HepG2 (cell line): ENCODE results near the gene ST6GALNAC4. TPM values are rescaled to one million over a fixed set of nuclear protein-coding genes. Genes with fewer than 3 reads are reported as not detected.

Experiments
- ATF3 ChIP-seq: sonication (generic); formaldehyde crosslinking; IDR thresholded peaks from 2 replicates; pipeline ENCODE4 v1.4.0; 2020; ENCODE audit warnings: missing genetic modification reagents
- BHLHE40 ChIP-seq: IDR thresholded peaks from 2 replicates; pipeline ENCODE4 v1.6.1; 2011; ENCODE audit warnings: low read length, improper control_type of control experiment
- E2F1 ChIP-seq: sonication (generic); formaldehyde crosslinking; IDR thresholded peaks from 2 replicates; pipeline ENCODE4 v1.5.0; 2020; ENCODE audit warnings: missing genetic modification reagents
- EHMT2 ChIP-seq: fragments of 200-600 bp; sonication (generic); IDR thresholded peaks from 2 replicates; pipeline ENCODE4 v1.7.0; 2017; ENCODE audit warnings: antibody characterized with exemption, low read depth, low read length, borderline replicate concordance
- HES4 ChIP-seq: sonication (generic); formaldehyde crosslinking; IDR thresholded peaks from 2 replicates; pipeline ENCODE4 v1.9.0; 2021; ENCODE audit warnings: mild to moderate bottlenecking, missing genetic modification reagents, borderline replicate concordance
- MXI1 ChIP-seq: IDR thresholded peaks from 3 replicates; pipeline ENCODE4 v1.6.1; 2012; ENCODE audit warnings: low read depth, low read length, inconsistent platforms, borderline replicate concordance
- REL ChIP-seq: sonication (generic); formaldehyde crosslinking; conservative IDR thresholded peaks from 2 replicates; pipeline ENCODE4 v1.8.0; 2022; ENCODE audit warnings: mild to moderate bottlenecking, missing genetic modification reagents, moderate library complexity
- RFXAP ChIP-seq: sonication (generic); formaldehyde crosslinking; IDR thresholded peaks from 2 replicates; pipeline ENCODE4 v1.4.0; 2020; ENCODE audit warnings: missing genetic modification reagents, borderline replicate concordance
- TARDBP ChIP-seq: sonication (generic); formaldehyde crosslinking; IDR thresholded peaks from 2 replicates; pipeline ENCODE4 v1.8.0; 2022; ENCODE audit warnings: mild to moderate bottlenecking, missing genetic modification reagents
- UBTF ChIP-seq: sonication (generic); formaldehyde crosslinking; IDR thresholded peaks from 2 replicates; pipeline ENCODE4 v1.4.0; 2020; ENCODE audit warnings: mild to moderate bottlenecking, missing genetic modification reagents
- ZBTB3 ChIP-seq: sonication (generic); formaldehyde crosslinking; IDR thresholded peaks from 2 replicates; pipeline ENCODE4 v1.4.0; 2020; ENCODE audit warnings: low read depth, mild to moderate bottlenecking, moderate library complexity, missing genetic modification reagents, borderline replicate concordance
- ZBTB7B ChIP-seq: sonication (generic); formaldehyde crosslinking; IDR thresholded peaks from 2 replicates; pipeline ENCODE4 v1.4.0; 2020; ENCODE audit warnings: missing genetic modification reagents
- ZNF441 ChIP-seq: sonication (generic); formaldehyde crosslinking; IDR thresholded peaks from 2 replicates; pipeline ENCODE4 v1.7.0; 2021; ENCODE audit warnings: missing genetic modification reagents, borderline replicate concordance
- ZNF468 ChIP-seq: sonication (generic); formaldehyde crosslinking; IDR thresholded peaks from 2 replicates; pipeline ENCODE4 v1.8.0; 2022; ENCODE audit warnings: mild to moderate bottlenecking, moderate library complexity, missing genetic modification reagents
- ZNF563 ChIP-seq: sonication (generic); formaldehyde crosslinking; IDR thresholded peaks from 2 replicates; pipeline ENCODE4 v1.8.0; 2022; ENCODE audit warnings: mild to moderate bottlenecking, moderate library complexity, missing genetic modification reagents
- ZNF703 ChIP-seq: sonication (generic); formaldehyde crosslinking; IDR thresholded peaks from 2 replicates; pipeline ENCODE4 v1.5.1; 2020; ENCODE audit warnings: missing genetic modification reagents, mild to moderate bottlenecking, moderate library complexity, borderline replicate concordance
- ZNF784 ChIP-seq: sonication (generic); formaldehyde crosslinking; IDR thresholded peaks from 2 replicates; pipeline ENCODE4 v1.5.1; 2020; ENCODE audit warnings: missing genetic modification reagents, mild to moderate bottlenecking, borderline replicate concordance
- ZNF83 ChIP-seq: sonication (generic); formaldehyde crosslinking; IDR thresholded peaks from 2 replicates; pipeline ENCODE4 v1.4.0; 2020; ENCODE audit warnings: missing genetic modification reagents, mild to moderate bottlenecking, borderline replicate concordance
- ZXDC ChIP-seq: sonication (generic); formaldehyde crosslinking; IDR thresholded peaks from 2 replicates; pipeline ENCODE4 v1.5.0; 2020; ENCODE audit warnings: mild to moderate bottlenecking, missing genetic modification reagents
- polyA plus RNA-seq, 8 experiments: library from polyadenylated mRNA; depleted of rRNA in 3 of 8; stranded (reverse) in 7 of 8; unstranded in 1 of 8; fragments of >200 nt; fragmentation: Illumina TruSeq in 4 of 8; extraction: Trizol in 4 of 8; gene quantifications; 2 replicates each; pipeline versions ENCODE4 v1.2.1 to v1.2.3, GENCODE V29; 2011 to 2016; ENCODE audit warnings: low read depth in 4 of 8, missing spikeins in 1 of 8, mixed read lengths in 1 of 8; ENCODE audit not compliant: insufficient read depth in 1 of 8
- total RNA-seq, 5 experiments: library from RNA; depleted of rRNA; stranded (reverse); fragments of >200 nt; fragmentation: Illumina TruSeq; extraction: Trizol; gene quantifications; 2 replicates each; pipeline ENCODE4 v1.2.3, GENCODE V29; 2016; ENCODE audit warnings: low read depth in 1 of 5
- TF ChIP-seq, protein P1 (sequence below): sonication (generic); formaldehyde crosslinking; IDR thresholded peaks from 2 replicates; pipeline ENCODE4 v1.5.0; 2020; ENCODE audit warnings: missing genetic modification reagents

ST6GALNAC4 gene
- total and polyA plus RNA-seq, 2 of the 13 experiments (the other 11 are each of a cell fraction or from before 2014, with no cell fraction given), result 18.8 to 27.7 TPM

DNA sequence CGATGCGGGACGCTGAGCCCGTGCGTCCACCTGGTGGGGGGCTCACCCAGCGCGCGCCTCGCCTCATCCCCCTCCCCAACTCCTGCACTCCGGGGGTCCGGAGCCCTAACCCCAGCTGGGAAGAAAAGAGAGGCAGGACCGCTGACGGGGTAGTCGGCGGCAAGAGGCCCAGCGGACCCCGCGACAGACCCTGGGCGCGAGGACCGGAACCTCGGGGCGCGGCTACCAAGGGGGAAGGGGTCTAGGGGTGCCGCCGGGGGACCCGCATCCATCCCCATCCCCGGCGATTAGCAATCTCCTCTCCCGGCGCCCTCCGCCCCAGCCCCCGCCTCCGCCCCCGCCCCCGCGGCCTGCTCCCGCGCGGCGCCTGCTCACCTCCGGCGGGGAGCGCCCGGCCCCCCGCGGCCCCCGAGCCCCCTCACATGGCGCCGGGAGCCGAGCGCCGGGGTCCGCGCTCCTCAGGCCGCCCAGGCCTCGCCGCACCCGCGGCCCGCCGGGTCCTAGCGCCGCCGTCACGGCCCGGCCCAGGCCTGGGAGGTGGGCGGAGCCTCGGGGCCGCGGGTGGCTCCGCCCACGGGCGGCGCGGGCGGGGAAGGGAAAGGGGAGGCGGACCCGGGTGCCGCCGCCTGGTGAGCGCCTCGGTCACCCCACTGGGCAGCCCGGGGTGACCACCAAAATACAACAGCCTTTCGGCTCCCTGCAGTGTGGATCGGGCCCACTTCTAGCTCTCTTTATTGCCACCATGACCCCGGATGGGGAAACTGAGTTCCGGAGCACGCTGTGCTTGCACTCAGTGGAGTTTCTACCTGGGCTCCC lies 17.5 kb downstream of the ST6GALNAC4 start, which contains the start of gene ST6GALNAC6 (continued):
- TF ChIP-seq ZNF563 (CRISPR knock-in tag) (peak; percentile 21; the same call in 1 of the 2 replicates), ZXDC (CRISPR knock-in tag) (no peak), EHMT2 (no peak), RFXAP (CRISPR knock-in tag) (peak; percentile 61; the same call in 1 of the 2 replicates), REL (CRISPR knock-in tag) (no peak), ZNF441 (CRISPR knock-in tag) (peak; percentile 44; the same call in 1 of the 2 replicates), ZNF784 (peak; percentile 19; the same call in 1 of the 2 replicates), E2F1 (no peak), UBTF (peak; percentile 63; the same call in 1 of the 2 replicates), HES4 (no peak), ZNF468 (CRISPR knock-in tag) (no peak), MXI1 (peak; percentile 72; the same call in 1 of the 3 replicates), ATF3 (CRISPR knock-in tag) (no peak), BHLHE40 (0 out of 2 replicates have a peak, but pooled peaks have one; percentile 6), ZNF83 (CRISPR knock-in tag) (no peak), ZBTB7B (CRISPR knock-in tag) (peak; percentile 78), TARDBP (CRISPR knock-in tag) (no peak), ZBTB3 (CRISPR knock-in tag) (no peak), ZNF703 (CRISPR knock-in tag) (no peak)
- TF ChIP-seq, protein P1, sequence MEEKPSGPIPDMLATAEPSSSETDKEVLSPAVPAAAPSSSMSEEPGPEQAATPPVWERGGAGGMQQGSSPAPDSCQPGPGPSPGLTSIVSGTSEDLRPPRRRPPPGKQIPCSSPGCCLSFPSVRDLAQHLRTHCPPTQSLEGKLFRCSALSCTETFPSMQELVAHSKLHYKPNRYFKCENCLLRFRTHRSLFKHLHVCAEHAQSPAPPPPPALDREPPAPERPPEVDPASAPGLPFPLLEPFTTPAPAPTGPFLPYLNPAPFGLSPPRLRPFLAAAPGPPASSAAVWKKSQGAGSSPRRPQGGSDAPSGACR, result 0 out of 2 replicates have a peak, but pooled peaks have one; percentile 34
